ENCODE data around the gene TMEM272.

DNA sequence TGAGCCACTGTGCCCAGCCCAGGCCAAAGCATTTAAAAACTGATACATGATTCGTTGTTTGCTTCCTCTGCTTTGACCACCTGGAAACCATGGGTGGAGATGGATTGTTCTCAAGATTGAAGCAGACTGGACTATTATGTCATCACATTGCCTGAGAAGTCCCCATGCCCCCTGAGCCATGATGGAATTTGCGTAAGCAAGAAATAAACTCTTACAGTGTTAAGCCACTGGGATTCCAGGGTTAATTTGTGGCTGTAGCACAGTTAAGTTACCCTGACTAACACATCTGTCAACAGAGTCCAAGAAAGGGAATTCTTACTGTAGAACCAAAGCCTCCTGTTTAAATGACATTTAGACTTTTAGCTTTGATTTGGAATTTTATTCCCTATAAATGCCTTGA lies 21.6 kb downstream of the TMEM272 start:
- TF ChIP-seq POLR2AphosphoS5 (IDR thresholded peaks at IDR 0.05; ENCODE audit: low read depth, low read length): no peak
- TF ChIP-seq, protein P1, sequence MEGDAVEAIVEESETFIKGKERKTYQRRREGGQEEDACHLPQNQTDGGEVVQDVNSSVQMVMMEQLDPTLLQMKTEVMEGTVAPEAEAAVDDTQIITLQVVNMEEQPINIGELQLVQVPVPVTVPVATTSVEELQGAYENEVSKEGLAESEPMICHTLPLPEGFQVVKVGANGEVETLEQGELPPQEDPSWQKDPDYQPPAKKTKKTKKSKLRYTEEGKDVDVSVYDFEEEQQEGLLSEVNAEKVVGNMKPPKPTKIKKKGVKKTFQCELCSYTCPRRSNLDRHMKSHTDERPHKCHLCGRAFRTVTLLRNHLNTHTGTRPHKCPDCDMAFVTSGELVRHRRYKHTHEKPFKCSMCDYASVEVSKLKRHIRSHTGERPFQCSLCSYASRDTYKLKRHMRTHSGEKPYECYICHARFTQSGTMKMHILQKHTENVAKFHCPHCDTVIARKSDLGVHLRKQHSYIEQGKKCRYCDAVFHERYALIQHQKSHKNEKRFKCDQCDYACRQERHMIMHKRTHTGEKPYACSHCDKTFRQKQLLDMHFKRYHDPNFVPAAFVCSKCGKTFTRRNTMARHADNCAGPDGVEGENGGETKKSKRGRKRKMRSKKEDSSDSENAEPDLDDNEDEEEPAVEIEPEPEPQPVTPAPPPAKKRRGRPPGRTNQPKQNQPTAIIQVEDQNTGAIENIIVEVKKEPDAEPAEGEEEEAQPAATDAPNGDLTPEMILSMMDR (IDR thresholded peaks at IDR 0.05): no peak
- no peak for TF ChIP-seq REST (IDR thresholded peaks at IDR 0.05; ENCODE audit: insufficient read depth in 1 of 2, low read depth in 2 of 2, low read length in 1 of 2)

All from Panc1 (cell line).